ENCODE measurements around the gene HAUS3. TPM values are rescaled to one million over a fixed set of nuclear protein-coding genes. Genes with fewer than 3 reads are reported as not detected.

Gene HAUS3
- total and polyA plus RNA-seq, 10 of the 15 experiments (the other 5 are each of a cell fraction or from before 2014, with no cell fraction given): 4.2 to 23.9 (median 12.3) TPM

DNA sequence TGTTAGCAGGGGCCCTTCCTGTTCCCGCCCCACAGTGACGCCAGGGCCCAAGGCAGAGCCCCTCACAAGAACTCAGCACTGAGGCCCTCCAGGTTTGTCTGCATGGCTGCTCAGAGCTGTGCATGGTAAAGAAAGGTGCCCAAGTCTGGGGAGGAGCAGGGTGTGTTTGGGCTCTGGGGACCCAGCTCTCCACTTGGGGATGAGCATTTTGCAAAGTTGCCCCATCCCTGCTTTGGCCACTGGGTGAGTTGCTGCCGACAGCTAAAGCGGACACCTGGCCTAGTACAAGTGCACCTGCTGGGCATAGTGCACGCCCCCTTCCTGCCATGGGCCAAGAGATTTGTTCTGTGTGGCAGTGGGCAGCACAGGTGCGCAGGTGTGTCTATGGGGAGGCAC, 22.0 kb upstream of the HAUS3 start (continued):
- TF ChIP-seq, protein P1, sequence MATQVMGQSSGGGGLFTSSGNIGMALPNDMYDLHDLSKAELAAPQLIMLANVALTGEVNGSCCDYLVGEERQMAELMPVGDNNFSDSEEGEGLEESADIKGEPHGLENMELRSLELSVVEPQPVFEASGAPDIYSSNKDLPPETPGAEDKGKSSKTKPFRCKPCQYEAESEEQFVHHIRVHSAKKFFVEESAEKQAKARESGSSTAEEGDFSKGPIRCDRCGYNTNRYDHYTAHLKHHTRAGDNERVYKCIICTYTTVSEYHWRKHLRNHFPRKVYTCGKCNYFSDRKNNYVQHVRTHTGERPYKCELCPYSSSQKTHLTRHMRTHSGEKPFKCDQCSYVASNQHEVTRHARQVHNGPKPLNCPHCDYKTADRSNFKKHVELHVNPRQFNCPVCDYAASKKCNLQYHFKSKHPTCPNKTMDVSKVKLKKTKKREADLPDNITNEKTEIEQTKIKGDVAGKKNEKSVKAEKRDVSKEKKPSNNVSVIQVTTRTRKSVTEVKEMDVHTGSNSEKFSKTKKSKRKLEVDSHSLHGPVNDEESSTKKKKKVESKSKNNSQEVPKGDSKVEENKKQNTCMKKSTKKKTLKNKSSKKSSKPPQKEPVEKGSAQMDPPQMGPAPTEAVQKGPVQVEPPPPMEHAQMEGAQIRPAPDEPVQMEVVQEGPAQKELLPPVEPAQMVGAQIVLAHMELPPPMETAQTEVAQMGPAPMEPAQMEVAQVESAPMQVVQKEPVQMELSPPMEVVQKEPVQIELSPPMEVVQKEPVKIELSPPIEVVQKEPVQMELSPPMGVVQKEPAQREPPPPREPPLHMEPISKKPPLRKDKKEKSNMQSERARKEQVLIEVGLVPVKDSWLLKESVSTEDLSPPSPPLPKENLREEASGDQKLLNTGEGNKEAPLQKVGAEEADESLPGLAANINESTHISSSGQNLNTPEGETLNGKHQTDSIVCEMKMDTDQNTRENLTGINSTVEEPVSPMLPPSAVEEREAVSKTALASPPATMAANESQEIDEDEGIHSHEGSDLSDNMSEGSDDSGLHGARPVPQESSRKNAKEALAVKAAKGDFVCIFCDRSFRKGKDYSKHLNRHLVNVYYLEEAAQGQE (IDR thresholded peaks at IDR 0.05; ENCODE audit: low read depth, low read length): no peak
- TF ChIP-seq BRCA1 (IDR thresholded peaks at IDR 0.05; ENCODE audit: low read depth, low read length) (no peak), CBFB (IDR thresholded peaks at IDR 0.05; ENCODE audit: low read depth) (no peak), BCL11A (IDR thresholded peaks at IDR 0.05; ENCODE audit: low read depth, low read length) (no peak), NR2C2 (IDR thresholded peaks at IDR 0.05; ENCODE audit: borderline replicate concordance, control insufficient read depth, insufficient read length, low read depth) (no peak), MTA2 (IDR thresholded peaks at IDR 0.05; ENCODE audit: low read depth) (no peak), SMAD1 (IDR thresholded peaks at IDR 0.05; ENCODE audit: low read depth, partially characterized antibody) (no peak), HDAC6 (IDR thresholded peaks at IDR 0.05; ENCODE audit: unreplicated experiment) (no peak)
- TF ChIP-seq, protein P2, sequence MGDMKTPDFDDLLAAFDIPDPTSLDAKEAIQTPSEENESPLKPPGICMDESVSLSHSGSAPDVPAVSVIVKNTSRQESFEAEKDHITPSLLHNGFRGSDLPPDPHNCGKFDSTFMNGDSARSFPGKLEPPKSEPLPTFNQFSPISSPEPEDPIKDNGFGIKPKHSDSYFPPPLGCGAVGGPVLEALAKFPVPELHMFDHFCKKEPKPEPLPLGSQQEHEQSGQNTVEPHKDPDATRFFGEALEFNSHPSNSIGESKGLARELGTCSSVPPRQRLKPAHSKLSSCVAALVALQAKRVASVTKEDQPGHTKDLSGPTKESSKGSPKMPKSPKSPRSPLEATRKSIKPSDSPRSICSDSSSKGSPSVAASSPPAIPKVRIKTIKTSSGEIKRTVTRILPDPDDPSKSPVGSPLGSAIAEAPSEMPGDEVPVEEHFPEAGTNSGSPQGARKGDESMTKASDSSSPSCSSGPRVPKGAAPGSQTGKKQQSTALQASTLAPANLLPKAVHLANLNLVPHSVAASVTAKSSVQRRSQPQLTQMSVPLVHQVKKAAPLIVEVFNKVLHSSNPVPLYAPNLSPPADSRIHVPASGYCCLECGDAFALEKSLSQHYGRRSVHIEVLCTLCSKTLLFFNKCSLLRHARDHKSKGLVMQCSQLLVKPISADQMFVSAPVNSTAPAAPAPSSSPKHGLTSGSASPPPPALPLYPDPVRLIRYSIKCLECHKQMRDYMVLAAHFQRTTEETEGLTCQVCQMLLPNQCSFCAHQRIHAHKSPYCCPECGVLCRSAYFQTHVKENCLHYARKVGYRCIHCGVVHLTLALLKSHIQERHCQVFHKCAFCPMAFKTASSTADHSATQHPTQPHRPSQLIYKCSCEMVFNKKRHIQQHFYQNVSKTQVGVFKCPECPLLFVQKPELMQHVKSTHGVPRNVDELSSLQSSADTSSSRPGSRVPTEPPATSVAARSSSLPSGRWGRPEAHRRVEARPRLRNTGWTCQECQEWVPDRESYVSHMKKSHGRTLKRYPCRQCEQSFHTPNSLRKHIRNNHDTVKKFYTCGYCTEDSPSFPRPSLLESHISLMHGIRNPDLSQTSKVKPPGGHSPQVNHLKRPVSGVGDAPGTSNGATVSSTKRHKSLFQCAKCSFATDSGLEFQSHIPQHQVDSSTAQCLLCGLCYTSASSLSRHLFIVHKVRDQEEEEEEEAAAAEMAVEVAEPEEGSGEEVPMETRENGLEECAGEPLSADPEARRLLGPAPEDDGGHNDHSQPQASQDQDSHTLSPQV (IDR thresholded peaks at IDR 0.05): no peak

Data from GM12878 (cell line).